Dendritic cell treated with granulocyte-macrophage colony-stimulating factor and Interleukin-4, amounts not matched to agents 40 ng/mL and 50 ng/mL, for 4 days (primary cell): ENCODE data around the gene GSKIP.
"Not testable (repeated sequence)": the region's sequence is repeated elsewhere in the genome, so short reads cannot be mapped to it uniquely, and the experiment has no call there.

Experiments used
- H3K27ac Mint-ChIP-seq: one replicate; pipeline ENCODE4 v1.8.0; 2022; ENCODE audit warnings: mild to moderate bottlenecking, mixed read lengths
- H3K27me3 Mint-ChIP-seq: one replicate; pipeline ENCODE4 v1.8.0; 2022; ENCODE audit warnings: mild to moderate bottlenecking, mixed read lengths
- H3K36me3 Mint-ChIP-seq: one replicate; pipeline ENCODE4 v1.8.0; 2022; ENCODE audit warnings: low read depth, mixed read lengths
- H3K4me1 Mint-ChIP-seq: one replicate; pipeline ENCODE4 v1.8.0; 2022; ENCODE audit warnings: low read depth, mixed read lengths
- H3K4me3 Mint-ChIP-seq: one replicate; pipeline ENCODE4 v1.8.0; 2022; ENCODE audit warnings: mild to moderate bottlenecking, moderate library complexity, mixed read lengths
- H3K9me3 Mint-ChIP-seq: one replicate; pipeline ENCODE4 v1.8.0; 2022; ENCODE audit warnings: mixed read lengths
- intact Hi-C: fragments of 100-400 bp; cut with micrococcal nuclease; formaldehyde crosslinking; loops from one replicate; pipeline ENCODE4 v1.15.0; 2022

The GSKIP gene

GRCh38 chr14:96362965-96363750 is at the start of gene GSKIP, which contains the start of gene ATG2B:
TSS of gene GSKIP (plus strand) at chr14:96363526. CDS start at chr14:96382248, 18,722 bp downstream.
TSS of gene ATG2B (minus strand) at chr14:96363341. CDS start at chr14:96362976, 365 bp downstream.
- Mint-ChIP-seq H3K4me1 (peaks cover 49% of the 10 kb centered on the region), H3K27me3 (no peaks in the 10 kb centered on the region), H3K4me3 (peak within 1 kb of the TSS; percentile 87), H3K9me3 (no peaks in the 10 kb centered on the region), H3K36me3 (peaks cover 9% of the 10 kb centered on the region), H3K27ac (peak within 1 kb of the TSS; percentile 89)
- intact Hi-C loops = loop anchor here (1.0 to 10.0 kb wide), 5 partner anchors 28 to 848 kb away; partner anchors contain the start of genes PAPOLA, SYNE3 and VRK1

- intact Hi-C loops = loop anchor here (10.0 kb wide), 1 partner anchor 219 kb away; no protein-coding TSS in a partner anchor
- Mint-ChIP-seq H3K27ac (no peak overlapping the region), H3K27me3 (no peaks in the 10 kb centered on the region), H3K9me3 (no peaks in the 10 kb centered on the region), H3K4me3 (no peak overlapping the region), H3K36me3 (peaks cover 72% of the 10 kb centered on the region), H3K4me1 (no peaks in the 10 kb centered on the region)
These were observed 47.2 kb upstream of the GSKIP start for GRCh38 chr14:96316087-96316486.

GRCh38 chr14:96318836-96319235 is 44.5 kb upstream of the GSKIP start:
- no peak overlapping the region for H3K4me3 Mint-ChIP-seq
- H3K27ac Mint-ChIP-seq = no peak overlapping the region
- intact Hi-C loops = loop anchor here (10.0 kb wide), 1 partner anchor 216 kb away; no protein-coding TSS in a partner anchor
- H3K27me3 Mint-ChIP-seq = no peaks in the 10 kb centered on the region
- H3K36me3 Mint-ChIP-seq = peaks cover 78% of the 10 kb centered on the region
- no peaks in the 10 kb centered on the region for H3K4me1 Mint-ChIP-seq
- no peaks in the 10 kb centered on the region for H3K9me3 Mint-ChIP-seq

- Mint-ChIP-seq H3K27ac (no peak overlapping the region), H3K36me3 (peaks cover 73% of the 10 kb centered on the region), H3K4me1 (no peaks in the 10 kb centered on the region), H3K9me3 (no peaks in the 10 kb centered on the region), H3K4me3 (no peak overlapping the region), H3K27me3 (no peaks in the 10 kb centered on the region)
- intact Hi-C loops = no loop called here
These were observed 42.7 kb upstream of the GSKIP start for GRCh38 chr14:96320605-96321004.

GRCh38 chr14:96324219-96324618 is 39.1 kb upstream of the GSKIP start:
- no peaks in the 10 kb centered on the region for H3K9me3 Mint-ChIP-seq
- no peaks in the 10 kb centered on the region for H3K4me1 Mint-ChIP-seq
- H3K27me3 Mint-ChIP-seq = no peaks in the 10 kb centered on the region
- H3K36me3 Mint-ChIP-seq = peaks cover 55% of the 10 kb centered on the region
- no peak overlapping the region for H3K27ac Mint-ChIP-seq
- intact Hi-C loops = no loop called here
- H3K4me3 Mint-ChIP-seq = no peak overlapping the region

- Mint-ChIP-seq H3K9me3 (no peaks in the 10 kb centered on the region), H3K4me3 (no peak overlapping the region), H3K27me3 (no peaks in the 10 kb centered on the region), H3K27ac (no peak overlapping the region), H3K4me1 (no peaks in the 10 kb centered on the region), H3K36me3 (peaks cover 30% of the 10 kb centered on the region)
- intact Hi-C loops = no loop called here
These were observed 24.8 kb upstream of the GSKIP start for GRCh38 chr14:96338551-96338950.

GRCh38 chr14:96341323-96341722 is 22.0 kb upstream of the GSKIP start:
- H3K36me3 Mint-ChIP-seq = peaks cover 30% of the 10 kb centered on the region
- intact Hi-C loops = no loop called here
- no peaks in the 10 kb centered on the region for H3K9me3 Mint-ChIP-seq

GRCh38 chr14:96345669-96346068 is 17.7 kb upstream of the GSKIP start:
- Mint-ChIP-seq H3K27me3 (no peaks in the 10 kb centered on the region), H3K4me3 (no peak overlapping the region), H3K27ac (no peak overlapping the region), H3K4me1 (peaks cover 9% of the 10 kb centered on the region), H3K9me3 (no peaks in the 10 kb centered on the region), H3K36me3 (peaks cover 10% of the 10 kb centered on the region)
- intact Hi-C loops = no loop called here

More at GRCh38 chr14:96341323-96341722, 22.0 kb upstream of the GSKIP start:
- H3K4me1 Mint-ChIP-seq = no peaks in the 10 kb centered on the region
- H3K27ac Mint-ChIP-seq = no peak overlapping the region
- H3K4me3 Mint-ChIP-seq = no peak overlapping the region
- no peaks in the 10 kb centered on the region for H3K27me3 Mint-ChIP-seq

- intact Hi-C loops, H3K4me1 Mint-ChIP-seq, H3K27me3 Mint-ChIP-seq, H3K9me3 Mint-ChIP-seq, H3K36me3 Mint-ChIP-seq, H3K4me3 Mint-ChIP-seq, H3K27ac Mint-ChIP-seq: not testable (repeated sequence)
These were observed 15.4 kb upstream of the GSKIP start for GRCh38 chr14:96347957-96348356.

GRCh38 chr14:96349286-96350075 is 13.8 kb upstream of the GSKIP start:
- H3K27ac Mint-ChIP-seq = no peak overlapping the region
- no peaks in the 10 kb centered on the region for H3K9me3 Mint-ChIP-seq
- no peaks in the 10 kb centered on the region for H3K36me3 Mint-ChIP-seq
- peaks cover 9% of the 10 kb centered on the region for H3K4me1 Mint-ChIP-seq
- no peaks in the 10 kb centered on the region for H3K27me3 Mint-ChIP-seq
- intact Hi-C loops = no loop called here
- no peak overlapping the region for H3K4me3 Mint-ChIP-seq

- H3K4me3 Mint-ChIP-seq = no peak overlapping the region
- H3K27ac Mint-ChIP-seq = no peak overlapping the region
- intact Hi-C loops = no loop called here
- H3K4me1 Mint-ChIP-seq = peaks cover 9% of the 10 kb centered on the region
- no peaks in the 10 kb centered on the region for H3K9me3 Mint-ChIP-seq
- no peaks in the 10 kb centered on the region for H3K36me3 Mint-ChIP-seq
- no peaks in the 10 kb centered on the region for H3K27me3 Mint-ChIP-seq
These were observed 11.3 kb upstream of the GSKIP start for GRCh38 chr14:96351986-96352385.

GRCh38 chr14:96352708-96353107 is 10.6 kb upstream of the GSKIP start:
- intact Hi-C loops = no loop called here
- H3K4me1 Mint-ChIP-seq = peaks cover 9% of the 10 kb centered on the region
- no peak overlapping the region for H3K27ac Mint-ChIP-seq
- H3K27me3 Mint-ChIP-seq = no peaks in the 10 kb centered on the region
- no peak overlapping the region for H3K4me3 Mint-ChIP-seq
- no peaks in the 10 kb centered on the region for H3K9me3 Mint-ChIP-seq
- H3K36me3 Mint-ChIP-seq = no peaks in the 10 kb centered on the region

- Mint-ChIP-seq H3K27me3 (no peaks in the 10 kb centered on the region), H3K9me3 (no peaks in the 10 kb centered on the region), H3K4me3 (no peak overlapping the region), H3K4me1 (peaks cover 9% of the 10 kb centered on the region), H3K36me3 (no peaks in the 10 kb centered on the region), H3K27ac (no peak overlapping the region)
- intact Hi-C loops = no loop called here
These were observed 9.1 kb upstream of the GSKIP start for GRCh38 chr14:96354246-96354645.

GRCh38 chr14:96357216-96357615 is 6.1 kb upstream of the GSKIP start:
- Mint-ChIP-seq H3K27me3 (no peaks in the 10 kb centered on the region), H3K4me3 (no peak overlapping the region), H3K9me3 (no peaks in the 10 kb centered on the region), H3K27ac (no peak overlapping the region), H3K4me1 (peaks cover 26% of the 10 kb centered on the region), H3K36me3 (no peaks in the 10 kb centered on the region)
- intact Hi-C loops = no loop called here
